ENCODE results near the gene FLNB.

GRCh38 chr3:58052373-58053273 is 44.4 kb downstream of the FLNB start:
- no peak for TF ChIP-seq CTCF (IDR thresholded peaks at IDR 0.05)
- TF ChIP-seq TP53 (CRISPR knock-in tag; IDR thresholded peaks at IDR 0.05) = no peak
- TF ChIP-seq FOXP4 (CRISPR knock-in tag; IDR thresholded peaks at IDR 0.05) = no peak
- no peak for TF ChIP-seq ZNF219 (CRISPR knock-in tag; IDR thresholded peaks at IDR 0.05; ENCODE audit: borderline replicate concordance)
- no peak for TF ChIP-seq ZNF512 (CRISPR knock-in tag; IDR thresholded peaks at IDR 0.05; ENCODE audit: borderline replicate concordance)
- TF ChIP-seq ZSCAN18 (CRISPR knock-in tag; IDR thresholded peaks at IDR 0.05) = no peak
- no peak for TF ChIP-seq ATF3 (CRISPR knock-in tag; conservative IDR thresholded peaks at IDR 0.05)
